Right hindlimb (tissue), 1 donor: ENCODE results near the gene CUX1.
"Not testable (repeated sequence)": the region's sequence is repeated elsewhere in the genome, so short reads cannot be mapped to it uniquely, and the experiment has no call there.

ENCODE experiments used
- DNase-seq: peaks from one replicate; pipeline ENCODE4 v3.0.0-alpha.2; 2018

Gene CUX1

DNA sequence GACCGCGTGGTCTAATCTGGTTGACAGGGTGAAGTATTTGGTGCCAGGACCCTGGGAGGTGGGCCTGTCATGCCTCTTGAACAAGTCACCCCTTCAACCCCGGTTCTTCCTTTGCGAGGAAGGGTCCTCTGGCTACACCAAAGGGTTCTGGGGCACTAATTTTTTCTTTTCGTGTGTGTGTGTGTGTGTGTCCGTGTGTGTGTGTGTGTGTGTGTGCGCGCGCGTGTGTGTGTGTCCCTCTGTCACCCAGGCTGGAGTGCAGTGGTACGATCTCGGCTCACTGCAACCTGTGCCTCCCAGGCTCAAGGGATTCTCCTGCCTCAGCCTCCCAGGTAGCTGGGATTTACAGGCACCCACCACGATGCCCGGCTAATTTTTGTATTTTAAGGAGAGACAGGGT lies 483.9 kb downstream of the CUX1 start:
- DNase-seq, result not testable (repeated sequence)

DNA sequence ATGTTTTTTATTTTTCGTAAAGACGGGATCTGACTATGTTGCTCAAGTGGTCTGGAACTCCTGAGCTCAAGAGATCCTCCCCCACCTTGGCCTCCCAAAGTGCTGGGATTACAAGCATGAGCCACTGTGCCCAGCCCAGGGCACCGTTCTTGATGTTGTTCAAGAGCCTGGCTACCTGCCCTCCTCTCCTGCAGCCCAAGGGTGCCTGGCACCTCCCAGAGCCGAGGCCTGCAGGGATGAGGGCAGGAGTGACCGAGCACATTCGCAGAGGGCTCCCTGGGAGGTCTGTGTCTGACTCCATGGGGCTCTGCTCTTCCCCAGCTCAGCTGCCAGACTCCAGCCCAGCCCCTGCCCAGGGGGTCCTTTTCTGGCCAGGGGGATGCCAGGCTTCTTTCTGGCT lies 484.6 kb downstream of the CUX1 start:
- DNase-seq, result no peak

DNA sequence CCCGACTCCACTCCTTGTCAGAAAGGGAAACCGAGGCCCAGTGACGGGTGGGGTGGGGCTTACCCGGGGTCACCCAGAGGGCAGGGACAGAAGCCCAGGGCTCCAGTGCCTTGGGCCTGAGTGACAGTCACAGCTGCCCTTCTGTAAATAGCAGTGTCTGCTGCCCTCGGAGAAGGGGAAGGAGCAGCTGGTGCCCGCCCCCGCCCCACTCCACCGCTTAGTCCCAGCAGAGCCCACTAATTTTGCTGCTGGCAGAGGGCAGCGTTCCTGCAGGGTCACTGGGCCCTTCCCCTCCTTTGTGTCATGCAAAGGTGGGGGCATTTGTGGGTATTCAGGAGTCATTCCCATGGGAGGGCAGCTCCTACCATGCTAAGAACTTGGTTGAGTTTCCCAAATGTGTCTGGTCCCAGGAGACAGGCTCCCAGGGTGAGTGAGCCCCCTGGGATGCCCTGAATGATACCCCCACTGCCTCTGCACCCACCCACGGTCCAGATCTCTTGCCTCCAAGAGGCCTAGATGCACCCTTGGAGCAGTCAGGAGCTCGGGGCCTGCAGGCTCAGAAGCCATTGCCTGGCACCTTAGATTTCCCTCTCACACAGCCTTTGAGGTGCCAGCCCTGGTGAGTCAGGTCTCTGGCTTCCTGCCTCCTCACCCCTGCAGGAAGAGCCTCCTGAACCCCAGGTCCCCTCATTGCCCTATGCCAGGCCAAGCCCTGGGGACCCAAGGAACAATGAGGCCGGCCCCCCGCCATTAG lies 486.4 kb downstream of the CUX1 start:
- DNase-seq, result peak; percentile 85

DNA sequence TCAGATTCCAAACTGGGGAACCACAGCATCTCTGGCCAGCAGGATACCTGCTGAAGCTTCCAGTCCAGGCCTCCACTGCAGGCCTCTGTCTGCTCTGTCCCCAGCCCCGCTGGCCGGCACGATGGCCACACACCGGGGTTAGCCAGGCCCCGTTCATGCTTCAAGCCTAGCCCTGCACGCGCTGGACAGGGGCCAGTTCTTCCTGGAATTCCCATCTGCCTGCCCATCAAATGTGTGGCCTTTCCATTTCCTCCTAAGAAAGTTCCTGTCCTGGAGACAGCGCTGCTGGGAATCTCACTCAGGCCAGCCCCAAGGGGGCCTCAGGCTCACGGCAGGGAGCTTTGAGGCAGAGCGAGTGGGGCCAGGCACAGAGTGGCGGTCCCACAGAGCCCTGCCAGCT lies 487.2 kb downstream of the CUX1 start:
- DNase-seq, result peak; percentile 52

DNA sequence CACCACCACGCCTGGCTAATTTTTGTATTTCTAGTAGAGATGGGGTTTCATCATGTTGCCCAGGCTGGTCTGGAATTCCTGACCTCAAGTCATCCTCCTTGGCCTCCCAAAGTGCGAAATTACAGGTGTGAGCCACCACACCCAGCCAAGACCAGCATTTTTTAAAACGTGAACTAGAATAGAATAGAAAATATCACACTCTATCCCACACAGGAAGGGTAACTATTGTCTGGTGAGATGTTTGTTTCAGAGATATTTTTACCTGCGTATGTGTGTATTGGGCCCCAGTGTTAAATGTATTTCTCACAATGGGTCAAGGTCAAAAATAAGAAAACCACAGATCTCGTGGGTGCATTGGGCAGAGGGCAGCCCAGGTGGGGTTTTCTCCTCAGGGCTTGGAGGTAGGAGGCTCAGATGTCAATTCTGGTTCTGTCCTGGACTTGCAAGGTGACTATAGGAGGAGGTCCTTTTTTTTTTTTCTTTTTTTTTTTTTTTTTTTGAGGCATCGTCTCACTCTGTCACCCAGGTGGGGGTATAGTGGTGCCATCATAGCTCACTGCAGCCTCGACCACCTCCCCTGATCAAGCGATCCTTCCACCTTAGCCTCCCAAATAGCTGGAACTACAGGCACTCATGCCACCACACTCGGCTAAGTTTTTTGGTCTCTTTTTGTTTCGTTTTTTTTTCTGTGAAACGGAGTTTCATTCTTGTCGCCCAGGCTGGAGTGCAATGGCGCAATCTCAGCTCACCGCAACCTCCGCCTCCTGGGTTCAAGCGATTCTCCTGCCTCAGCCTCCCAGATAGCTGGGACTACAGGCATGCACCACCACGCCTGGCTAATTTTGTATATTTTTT lies 488.2 kb downstream of the CUX1 start:
- DNase-seq, result no peak

DNA sequence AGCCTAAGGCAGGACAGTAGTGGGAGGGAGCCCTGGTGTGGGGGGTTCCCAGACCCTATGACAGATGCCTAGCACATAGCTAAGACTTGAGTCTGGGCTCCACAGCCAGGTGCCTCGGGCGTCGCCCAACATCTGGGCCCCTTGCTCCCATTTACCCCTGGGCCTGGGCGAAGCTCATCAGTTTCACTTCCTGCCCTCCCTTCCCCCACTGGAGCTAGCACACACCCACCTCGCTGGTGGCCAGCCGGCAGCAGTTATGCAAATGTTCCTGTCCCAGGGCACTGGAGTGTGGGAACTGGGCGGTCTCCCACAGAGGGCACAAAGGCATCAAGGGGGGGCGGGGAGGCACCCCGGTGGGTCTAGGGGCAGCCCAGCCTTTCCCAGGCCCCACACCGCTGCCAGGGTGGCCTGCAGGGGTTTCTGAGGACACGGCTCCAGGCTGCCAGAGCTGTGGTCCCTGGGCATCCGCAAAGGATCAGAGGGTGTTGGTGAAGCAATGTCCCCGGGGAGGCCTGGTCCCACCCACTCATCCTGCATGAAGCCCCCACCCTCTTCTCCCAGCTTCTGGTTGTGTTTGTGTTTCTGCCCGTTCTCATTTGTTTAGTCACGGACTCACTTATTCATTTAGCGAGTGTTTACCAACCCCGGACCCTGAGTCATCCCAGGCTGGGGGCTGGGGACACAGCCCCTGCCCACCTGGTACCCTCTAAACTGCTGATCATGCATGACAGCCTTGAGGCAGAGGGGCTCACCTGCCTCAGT lies 489.7 kb downstream of the CUX1 start:
- DNase-seq, result peak; percentile 53

DNA sequence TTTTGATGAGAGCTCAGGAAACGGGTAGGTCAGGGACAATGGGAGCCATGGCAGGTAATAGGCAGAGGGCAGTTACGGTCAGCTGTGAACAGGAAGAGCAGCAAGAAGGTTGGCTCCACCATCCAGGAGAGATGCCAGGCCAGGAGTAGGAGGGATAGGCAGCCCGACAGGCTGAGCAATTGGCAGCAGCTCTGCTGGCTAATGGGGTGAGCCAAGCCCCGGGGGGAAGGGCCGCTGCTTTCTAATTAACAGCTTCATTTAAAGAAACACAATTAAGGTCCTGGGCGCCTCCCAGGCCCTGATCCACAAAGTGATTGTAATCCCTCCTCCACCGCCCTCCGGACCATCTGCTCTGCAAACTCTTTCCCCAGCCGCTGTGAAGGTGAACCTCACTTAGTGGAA lies 493.0 kb downstream of the CUX1 start:
- DNase-seq, result no peak

DNA sequence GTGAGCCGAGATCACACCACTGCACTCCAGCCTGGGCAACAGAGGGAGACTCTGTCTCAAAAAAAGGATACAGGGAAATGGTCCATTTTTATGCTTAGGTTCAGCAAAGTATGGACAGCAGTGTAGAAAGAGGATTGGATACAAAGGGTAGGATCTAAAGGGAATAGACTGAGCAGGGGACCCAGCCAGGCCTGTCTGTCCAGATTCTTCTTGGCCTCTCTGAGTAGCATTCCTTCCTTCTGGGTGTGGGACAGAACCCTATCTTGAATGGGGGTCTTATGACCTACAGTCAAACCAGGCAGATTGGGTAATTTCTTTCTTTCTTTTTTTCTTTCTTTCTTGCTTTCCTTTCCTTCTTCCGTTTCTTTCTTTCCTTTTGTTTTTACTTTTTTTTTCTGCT lies 494.9 kb downstream of the CUX1 start:
- DNase-seq, result no peak

DNA sequence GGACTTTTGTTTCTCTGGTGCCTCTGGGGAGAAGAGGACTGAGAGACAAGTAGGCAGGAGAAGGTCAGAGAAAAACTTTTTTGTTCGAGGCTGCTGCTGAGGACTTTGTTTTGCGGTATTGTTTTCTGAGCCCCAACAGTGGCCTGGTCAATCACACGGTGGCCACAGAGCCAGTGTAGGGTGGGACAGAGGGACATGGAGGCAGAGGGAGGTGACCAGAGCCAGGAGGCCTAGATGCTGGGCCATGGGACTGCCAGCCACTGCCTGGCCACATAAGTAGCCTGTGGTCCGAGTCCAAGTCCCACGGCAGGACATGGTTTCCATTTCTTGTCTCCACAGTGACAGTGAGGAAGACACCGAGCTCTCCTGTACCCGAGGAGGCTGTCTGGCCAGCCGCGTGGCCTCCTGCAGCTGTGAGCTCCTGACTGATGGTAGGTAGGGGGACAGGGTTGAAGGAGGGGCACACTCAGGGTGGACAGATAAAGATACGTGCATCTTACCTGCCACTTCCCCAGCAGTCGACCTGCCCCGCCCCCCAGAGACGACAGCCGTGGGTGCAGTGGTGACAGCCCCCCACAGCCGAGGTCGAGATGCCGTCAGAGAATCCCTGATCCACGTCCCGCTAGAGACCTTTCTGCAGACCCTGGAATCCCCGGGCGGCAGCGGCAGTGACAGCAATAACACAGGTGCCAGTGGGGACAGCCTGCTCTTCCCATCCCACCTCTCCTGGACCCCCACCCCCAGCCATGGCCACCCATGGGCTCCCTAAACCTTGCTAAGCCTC lies 496.8 kb downstream of the CUX1 start:
- no peak for DNase-seq

DNA sequence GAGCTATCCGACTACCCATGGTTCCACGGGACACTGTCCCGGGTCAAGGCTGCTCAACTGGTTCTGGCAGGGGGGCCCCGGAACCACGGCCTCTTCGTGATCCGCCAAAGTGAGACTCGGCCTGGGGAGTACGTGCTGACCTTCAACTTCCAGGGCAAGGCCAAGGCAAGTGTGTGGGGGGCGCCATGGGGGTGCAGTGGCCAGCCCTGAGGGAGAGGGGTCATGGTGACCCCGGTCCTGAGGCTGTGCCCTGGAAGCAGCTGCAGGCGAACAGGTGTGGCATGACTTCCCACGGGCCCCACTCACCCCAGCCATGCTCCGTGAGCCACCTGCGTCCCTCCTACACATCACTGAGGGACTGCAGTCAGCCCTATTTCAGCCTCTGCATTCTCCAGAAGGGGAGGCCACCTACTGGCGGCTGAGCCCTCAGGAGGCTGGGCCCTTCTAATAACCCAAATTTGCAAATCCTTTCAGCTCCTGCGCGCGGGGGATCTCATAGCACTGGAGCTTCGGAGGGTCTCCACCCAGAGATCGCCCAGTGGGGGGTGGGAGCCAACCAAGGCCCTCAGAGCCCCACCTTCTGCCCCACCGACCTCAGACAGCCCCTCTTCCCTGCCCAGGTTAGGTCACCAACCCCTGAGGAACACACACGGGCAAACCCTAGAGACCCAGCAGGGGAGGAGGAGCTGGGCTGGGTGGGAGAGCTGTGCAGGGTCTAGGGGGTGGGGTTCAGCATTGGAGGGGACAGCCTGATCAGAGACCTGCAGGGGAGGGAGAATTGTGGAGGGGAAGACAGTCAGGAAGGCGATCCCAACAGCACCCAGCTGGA lies 500.0 kb downstream of the CUX1 start:
- no peak for DNase-seq

DNA sequence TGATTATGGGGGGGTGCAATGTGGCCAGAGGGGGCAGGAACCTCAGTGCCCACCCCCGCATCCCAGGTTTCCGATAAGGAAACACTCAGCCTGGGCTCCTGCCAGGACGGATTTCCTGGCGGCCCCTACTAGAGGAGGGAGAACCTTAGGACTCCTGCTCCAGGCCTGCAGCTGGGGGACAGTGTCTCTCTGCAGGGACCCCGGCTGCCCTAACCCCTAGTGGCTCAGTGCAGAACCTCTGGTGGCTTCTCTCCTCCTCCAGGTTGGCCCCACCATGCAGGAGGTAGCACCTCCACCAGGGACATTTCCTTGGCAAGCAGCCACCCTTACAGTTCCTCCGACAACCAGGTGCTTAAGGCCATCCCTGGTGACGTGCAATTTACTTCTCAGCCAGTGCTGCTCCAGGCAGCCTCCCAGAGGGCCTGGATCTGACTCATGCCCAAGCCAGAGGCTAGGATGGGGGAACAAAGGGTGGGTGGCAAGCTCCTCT lies 501.1 kb downstream of the CUX1 start:
- no peak for DNase-seq

DNA sequence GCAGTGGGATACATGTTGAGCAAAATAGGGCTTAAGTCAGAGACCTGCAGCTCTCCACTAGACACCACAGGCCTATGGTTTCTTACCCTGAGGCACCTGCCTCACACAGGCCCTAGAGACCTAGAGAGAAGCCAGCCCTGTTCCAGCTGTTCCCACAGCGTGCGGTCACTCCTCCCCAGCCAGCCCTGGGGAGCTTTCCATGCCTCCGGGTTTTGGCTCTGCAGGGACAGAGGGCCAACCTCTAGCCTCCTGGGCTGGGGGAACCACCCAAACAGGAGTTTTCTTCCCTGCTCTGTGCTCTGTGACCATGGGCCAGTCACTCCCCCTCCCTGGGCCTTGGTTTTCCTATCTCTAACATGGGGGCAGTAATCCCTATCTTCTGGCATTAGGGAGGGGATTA lies 502.2 kb downstream of the CUX1 start:
- no peak for DNase-seq

DNA sequence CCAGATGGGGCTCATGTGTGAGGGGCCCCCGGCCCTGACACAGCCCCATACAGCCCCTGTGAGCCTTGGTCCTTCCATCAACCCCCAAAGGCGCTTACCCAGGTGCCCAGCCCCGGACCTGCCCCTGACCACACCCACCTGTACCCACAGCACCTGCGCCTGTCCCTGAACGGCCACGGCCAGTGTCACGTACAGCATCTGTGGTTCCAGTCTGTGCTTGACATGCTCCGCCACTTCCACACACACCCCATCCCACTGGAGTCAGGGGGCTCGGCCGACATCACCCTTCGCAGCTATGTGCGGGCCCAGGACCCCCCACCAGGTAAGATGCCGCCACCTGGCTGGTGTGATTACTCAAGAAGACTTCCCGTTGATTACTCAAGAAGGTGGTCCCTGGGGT lies 502.8 kb downstream of the CUX1 start:
- DNase-seq, result no peak

DNA sequence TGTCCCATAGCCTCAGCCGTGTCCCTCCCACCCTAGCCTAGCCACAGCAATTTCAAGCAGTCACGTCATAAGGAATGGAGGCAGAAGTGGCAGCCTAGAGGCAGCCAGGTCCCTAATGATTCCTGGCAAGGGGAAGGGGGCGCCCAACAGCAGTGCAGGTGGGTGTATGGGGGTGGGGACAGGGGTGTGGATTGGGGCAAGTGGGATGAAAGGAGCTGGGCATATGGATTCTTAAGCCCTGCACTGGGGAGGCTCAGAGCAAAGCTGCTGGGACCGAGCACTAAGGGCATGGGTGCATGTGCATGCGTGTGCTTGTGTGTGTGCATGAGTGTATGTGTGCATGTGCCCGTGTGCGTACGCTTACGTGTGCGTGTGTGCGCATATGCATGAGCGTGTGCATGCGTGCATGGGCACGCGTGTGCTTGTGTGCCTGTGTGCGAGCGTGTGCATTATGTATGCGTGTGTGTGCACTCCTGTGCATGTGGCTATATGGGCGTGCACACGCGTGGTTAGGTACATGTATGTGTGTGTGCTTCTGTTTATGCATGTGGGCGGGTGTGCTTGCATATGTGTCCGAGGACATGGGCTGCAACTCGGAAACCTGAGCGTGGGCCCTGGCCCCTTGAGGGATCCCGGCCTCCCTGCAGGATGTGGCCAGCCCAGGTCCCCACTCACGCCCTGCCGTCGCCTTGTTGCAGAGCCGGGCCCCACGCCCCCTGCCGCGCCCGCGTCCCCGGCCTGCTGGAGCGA lies 503.4 kb downstream of the CUX1 start:
- no peak for DNase-seq

DNA sequence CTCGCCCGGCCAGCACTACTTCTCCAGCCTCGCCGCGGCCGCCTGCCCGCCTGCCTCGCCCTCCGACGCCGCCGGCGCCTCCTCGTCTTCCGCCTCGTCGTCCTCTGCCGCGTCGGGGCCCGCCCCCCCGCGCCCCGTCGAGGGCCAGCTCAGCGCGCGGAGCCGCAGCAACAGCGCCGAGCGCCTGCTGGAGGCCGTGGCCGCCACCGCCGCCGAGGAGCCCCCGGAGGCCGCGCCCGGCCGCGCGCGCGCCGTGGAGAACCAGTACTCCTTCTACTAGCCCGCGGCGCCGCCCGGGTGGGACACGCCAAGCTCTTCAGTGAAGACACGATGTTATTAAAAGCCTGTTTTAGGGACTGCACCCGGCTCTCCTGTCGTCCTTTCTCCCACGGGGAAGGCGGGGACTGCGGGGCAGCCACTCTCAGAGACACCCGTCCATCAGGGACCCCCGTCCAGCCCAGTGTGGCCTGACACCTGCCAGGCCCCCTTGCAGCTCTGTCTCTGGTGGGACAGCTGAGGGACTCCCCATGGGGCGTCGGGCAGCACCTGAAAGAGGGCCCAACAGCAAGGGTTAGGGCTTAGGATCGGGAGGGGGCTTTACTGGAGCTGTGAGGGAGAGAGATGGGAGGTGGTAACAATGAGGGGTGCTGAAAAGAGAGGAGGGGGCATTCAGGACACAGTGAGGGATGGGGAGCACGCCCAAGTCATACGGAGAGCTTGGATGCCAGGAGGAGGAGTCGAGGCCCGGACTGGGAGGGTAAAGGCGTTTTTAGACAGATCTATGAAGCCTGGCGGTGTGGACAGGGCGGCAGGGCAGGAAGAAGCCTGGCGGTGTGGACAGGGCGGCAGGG lies 504.1 kb downstream of the CUX1 start:
- peak; percentile 42 for DNase-seq

DNA sequence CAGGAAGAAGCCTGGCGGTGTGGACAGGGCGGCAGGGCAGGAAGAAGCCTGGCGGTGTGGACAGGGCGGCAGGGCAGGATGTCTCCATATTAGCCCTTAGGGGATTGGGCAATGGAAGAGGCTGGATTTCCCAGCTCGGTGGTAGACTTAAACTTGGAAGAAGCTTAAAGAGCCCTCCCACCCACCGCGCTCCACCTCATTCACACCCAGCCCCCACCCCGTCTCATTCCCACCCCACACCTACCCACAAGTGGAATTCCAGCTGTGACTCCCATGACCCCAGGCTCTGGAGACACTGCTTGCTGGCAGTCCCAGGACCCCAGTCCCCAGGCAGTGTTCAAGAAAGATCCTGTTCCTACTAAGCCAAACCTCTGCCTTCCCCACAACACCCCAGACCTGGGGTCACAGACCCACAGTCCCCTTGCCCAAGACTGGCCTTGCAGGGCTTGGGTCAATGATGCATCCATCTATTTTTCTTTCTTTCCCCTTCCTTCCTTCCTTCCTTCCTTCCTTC lies 504.8 kb downstream of the CUX1 start:
- DNase-seq, result no peak

DNA sequence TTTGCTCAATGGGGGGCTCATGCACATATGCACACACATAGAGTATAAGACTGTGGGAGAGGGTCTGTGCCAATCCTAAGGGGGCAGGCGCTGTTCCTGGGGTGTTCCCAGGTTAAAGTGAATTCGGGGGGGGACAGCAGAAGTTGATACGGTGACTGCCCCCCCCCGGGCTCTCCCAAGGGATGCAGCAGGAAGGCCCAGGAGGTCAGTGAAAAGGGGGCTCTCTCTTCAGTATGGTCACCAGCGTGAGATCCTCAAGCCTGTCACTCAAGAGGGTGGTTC lies 506.4 kb downstream of the CUX1 start:
- no peak for DNase-seq

DNA sequence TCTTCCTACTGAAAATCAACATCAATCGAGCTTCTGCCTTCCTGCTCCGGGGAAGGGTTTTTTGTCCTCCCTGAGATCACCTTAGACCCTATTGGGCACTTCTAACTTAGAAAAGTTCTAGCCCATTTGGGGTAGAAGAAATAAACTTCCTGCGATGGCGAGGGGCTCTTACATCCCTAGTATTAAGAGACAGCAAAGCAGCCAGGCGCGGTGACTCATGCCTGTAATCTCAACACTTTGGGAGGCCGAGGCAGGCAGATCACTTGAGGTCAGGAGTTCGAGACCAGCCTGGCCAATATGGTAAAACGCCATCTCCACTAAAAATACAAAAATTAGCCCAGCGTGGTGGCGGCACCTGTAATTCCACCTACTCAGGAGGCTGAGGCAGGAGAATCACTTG lies 507.7 kb downstream of the CUX1 start:
- DNase-seq, result not testable (repeated sequence)

DNA sequence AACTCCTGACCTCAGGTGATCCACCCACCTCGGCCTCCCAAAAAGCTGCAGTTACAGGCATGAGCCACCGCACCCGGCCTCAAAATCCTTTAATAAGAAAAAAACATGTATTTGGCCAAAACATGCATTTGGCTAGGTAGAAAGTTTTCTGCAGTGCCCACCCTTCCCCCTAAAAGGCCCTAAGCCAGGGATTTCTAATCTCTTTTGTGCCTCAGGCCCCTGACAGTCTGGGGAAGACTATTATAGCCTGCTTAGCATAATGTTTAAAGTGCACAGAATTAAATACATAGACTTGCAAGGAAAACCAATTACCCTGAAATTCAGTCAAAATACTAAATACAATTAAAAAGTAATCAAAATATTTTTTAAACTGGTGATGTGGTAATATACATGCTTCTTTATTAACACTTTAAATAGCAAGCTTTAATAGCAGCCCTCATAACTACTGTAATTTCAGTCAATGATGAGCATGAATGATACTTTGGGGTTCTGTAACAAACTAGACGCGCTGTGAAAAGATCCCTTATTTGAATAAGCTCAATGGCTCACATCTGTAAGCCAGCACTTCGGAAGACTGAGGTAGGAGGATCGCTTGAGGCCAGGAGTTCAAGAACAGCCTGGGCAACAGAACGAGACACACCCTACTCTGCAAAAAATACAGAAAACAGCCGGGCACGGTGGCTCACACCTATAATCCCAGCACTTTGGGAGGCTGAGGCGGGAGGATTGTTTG lies 508.9 kb downstream of the CUX1 start:
- no peak for DNase-seq
